B cell (primary cell): ENCODE results near the gene ZNF280D. TPM values are rescaled to one million over a fixed set of nuclear protein-coding genes. Genes with fewer than 3 reads are reported as not detected.

Experiments
- ATAC-seq: fragments of 200-7000 bp; cut with Tn5 transposase; one replicate; pipeline ENCODE4 v1.10.0; 2021; ENCODE audit warnings: low read depth, mild to moderate bottlenecking, moderate number of reproducible peaks, moderate library complexity
- CTCF ChIA-PET: fragments of 350-600 bp; sonication (Branson Sonifier 250); formaldehyde crosslinking; loops from one replicate; lab custom pipeline; 2021; ENCODE audit warnings: antibody characterized with exemption, inconsistent platforms; lab: Charles Lee
- POLR2A ChIA-PET: fragments of 350-600 bp; sonication (Branson Sonifier 250); formaldehyde crosslinking; loops from one replicate; lab custom pipeline; 2021; ENCODE audit warnings: antibody characterized with exemption; lab: Charles Lee
- DNase-seq: peaks from one replicate; pipeline ENCODE4 v3.0.0; 2013
- H2AFZ ChIP-seq: 2 replicates; pipeline ENCODE4 v1.6.1; 2012; ENCODE audit warnings: mild to moderate bottlenecking, low read depth, low read length; ENCODE audit not compliant: insufficient read depth, poor library complexity, severe bottlenecking
- H3K27ac ChIP-seq, 2 donors: 1 replicate in 1 of 2; 2 replicates in 1 of 2; pipeline ENCODE4 v1.5.1; 2012 to 2013; ENCODE audit warnings: low read length in 2 of 2, mild to moderate bottlenecking in 2 of 2, moderate library complexity in 1 of 2
- H3K27me3 ChIP-seq, 4 experiments: fragments of 200-600 bp in 1 of 4; sonication (generic) in 1 of 4; replicated peaks in 1 of 4; 1 replicate in 2 of 4; 2 replicates in 2 of 4; pipeline versions ENCODE4 v1.6.1 to v1.7.0; 2013 to 2016; ENCODE audit warnings: low read length in 3 of 4, mild to moderate bottlenecking in 2 of 4, mixed read lengths in 1 of 4, moderate library complexity in 1 of 4; ENCODE audit not compliant: insufficient read depth in 4 of 4, control insufficient read depth in 3 of 4; ENCODE audit errors: control extremely low read depth in 1 of 4
- H3K36me3 ChIP-seq, 2 experiments: replicated peaks in 1 of 2; 1 replicate in 1 of 2; 2 replicates in 1 of 2; pipeline versions ENCODE4 v1.6.1 to v1.7.1; 2013; ENCODE audit warnings: low read length in 1 of 2; ENCODE audit not compliant: insufficient read depth in 2 of 2, control insufficient read depth in 1 of 2; ENCODE audit errors: control extremely low read depth in 1 of 2, extremely low read depth in 1 of 2
- H3K4me1 ChIP-seq, 2 donors: fragments of 200-600 bp in 1 of 2; sonication (generic) in 1 of 2; 1 replicate in 1 of 2; 2 replicates in 1 of 2; pipeline versions ENCODE4 v1.5.1 to v1.6.1; 2013 to 2017; ENCODE audit warnings: low read length in 2 of 2; ENCODE audit not compliant: control insufficient read depth in 2 of 2, insufficient read depth in 2 of 2
- H3K4me2 ChIP-seq: replicated peaks from 2 replicates; pipeline ENCODE3; 2012; ENCODE audit warnings: mild to moderate bottlenecking, low read depth, low read length; ENCODE audit not compliant: poor library complexity, severe bottlenecking
- H3K4me3 ChIP-seq, 5 experiments: fragments of 200-600 bp in 1 of 5; sonication (generic) in 1 of 5; 1 replicate in 3 of 5; 2 replicates in 2 of 5; pipeline versions ENCODE4 v1.5.1 to v1.7.0; 2011 to 2016; ENCODE audit warnings: low read length in 4 of 5, mild to moderate bottlenecking in 4 of 5, low read depth in 2 of 5, control low read depth in 1 of 5, moderate library complexity in 1 of 5; ENCODE audit not compliant: insufficient read depth in 1 of 5; ENCODE audit errors: control extremely low read depth in 1 of 5, extremely low read depth in 1 of 5
- H3K79me2 ChIP-seq: fragments of 200-600 bp; sonication (generic); one replicate; pipeline ENCODE4 v1.6.0; 2016; ENCODE audit warnings: low read length; ENCODE audit not compliant: control insufficient read depth, insufficient read depth
- H3K9ac ChIP-seq: fragments of 200-600 bp; sonication (generic); 2 replicates; pipeline ENCODE4 v1.6.1; 2017; ENCODE audit warnings: mild to moderate bottlenecking, low read length, moderate library complexity
- H3K9me3 ChIP-seq, 3 donors: one replicate each; pipeline versions ENCODE4 v1.6.1 to v1.7.1; 2013; ENCODE audit warnings: low read length in 2 of 3; ENCODE audit not compliant: control insufficient read depth in 2 of 3, insufficient read depth in 1 of 3; ENCODE audit errors: control extremely low read depth in 1 of 3
- H4K20me1 ChIP-seq: 2 replicates; pipeline ENCODE4 v1.6.0; 2012; ENCODE audit warnings: mild to moderate bottlenecking, low read length; ENCODE audit not compliant: insufficient read depth, control insufficient read depth, poor library complexity, severe bottlenecking
- H3K27ac Mint-ChIP-seq: one replicate; pipeline ENCODE4 v1.8.0; 2021; ENCODE audit warnings: mixed read lengths
- H3K27me3 Mint-ChIP-seq: one replicate; pipeline ENCODE4 v1.8.0; 2021; ENCODE audit warnings: mixed read lengths
- H3K4me1 Mint-ChIP-seq: one replicate; pipeline ENCODE4 v1.8.0; 2021; ENCODE audit warnings: mixed read lengths
- H3K4me3 Mint-ChIP-seq: one replicate; pipeline ENCODE4 v1.8.0; 2021; ENCODE audit warnings: mixed read lengths
- H3K9me3 Mint-ChIP-seq: one replicate; pipeline ENCODE4 v1.8.0; 2022; ENCODE audit warnings: mixed read lengths; ENCODE audit not compliant: insufficient read depth
- EZH2 ChIP-seq: IDR thresholded peaks from 2 replicates; pipeline ENCODE4 v1.6.1; 2012; ENCODE audit warnings: borderline replicate concordance, low read depth, mild to moderate bottlenecking, moderate library complexity, low read length; ENCODE audit not compliant: insufficient read depth, poor library complexity, severe bottlenecking
- WGBS: methylation state at CpG from one replicate; pipeline ENCODE4 v1.1.5; 2013; ENCODE audit warnings: missing lambda C conversion rate; ENCODE audit not compliant: insufficient coverage; 5-methylcytosine and 5-hydroxymethylcytosine counted together
- intact Hi-C: fragments of 100-400 bp; cut with micrococcal nuclease; formaldehyde crosslinking; loops from one replicate; pipeline ENCODE4 v1.10.0; 2022
- polyA plus RNA-seq: library from polyadenylated mRNA; depleted of rRNA; stranded (reverse); fragments of >200 nt; gene quantifications from 2 replicates; pipeline ENCODE4 v1.2.3, GENCODE V29; 2012
- total RNA-seq, 2 donors: library from RNA; stranded (reverse); fragments of 120-200 nt in 1 of 2; gene quantifications; 1 replicate in 1 of 2; 2 replicates in 1 of 2; pipeline versions ENCODE4 v1.2.3 to v1.2.4, GENCODE V29; 2013 to 2022
- TF ChIP-seq, protein P1 (sequence below): fragments of 200-600 bp; IDR thresholded peaks from one replicate; pipeline ENCODE4 v1.8.0; 2022; ENCODE audit warnings: antibody characterized with exemption, mild to moderate bottlenecking

Gene ZNF280D
- total and polyA plus RNA-seq, 2 donors (not counting 1 experiment from before 2014, with no cell fraction given): 14.7 to 68.3 TPM

DNA sequence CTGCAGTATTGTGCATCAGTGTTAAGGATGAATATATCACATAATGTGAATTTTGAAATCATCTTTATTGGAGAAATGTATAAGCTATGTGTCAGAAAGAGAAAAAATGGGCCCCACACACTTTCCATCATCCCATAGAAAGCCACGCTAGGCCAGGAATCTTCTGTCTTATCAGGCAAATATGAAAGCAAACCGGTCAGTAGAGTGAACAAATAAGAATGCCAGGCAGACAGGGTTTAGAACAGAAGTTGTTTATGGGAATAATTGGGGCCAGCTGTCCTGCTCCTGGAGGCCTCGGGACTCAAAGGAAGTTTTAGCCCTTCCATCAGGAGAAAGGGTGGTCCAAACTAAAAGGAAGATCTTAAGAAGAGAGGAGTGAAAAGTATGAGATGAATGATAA, 39.5 kb downstream of the ZNF280D start:
- no peaks in the 10 kb centered on the region for H3K27me3 Mint-ChIP-seq
- no peaks in the 10 kb centered on the region for H3K9me3 Mint-ChIP-seq
- CTCF ChIA-PET: no interaction called here
- Histone ChIP-seq H3K4me3 (no peak overlapping the region), H3K27ac (no peak overlapping the region), H2AFZ (no peak overlapping the region), H3K9me3 (no peaks in the 10 kb centered on the region), H3K9ac (no peak overlapping the region), H4K20me1 (no peaks in the 10 kb centered on the region), H3K4me1 (no peaks in the 10 kb centered on the region), H3K79me2 (no peaks in the 10 kb centered on the region), H3K36me3 (peaks cover 9% of the 10 kb centered on the region in 2 experiments), H3K27me3 (no peaks in the 10 kb centered on the region), H3K4me2 (no peak overlapping the region)
- ATAC-seq (no peak), DNase-seq (no peak)
- intact Hi-C loops: no loop called here
- no peak for TF ChIP-seq EZH2
- TF ChIP-seq, protein P1, sequence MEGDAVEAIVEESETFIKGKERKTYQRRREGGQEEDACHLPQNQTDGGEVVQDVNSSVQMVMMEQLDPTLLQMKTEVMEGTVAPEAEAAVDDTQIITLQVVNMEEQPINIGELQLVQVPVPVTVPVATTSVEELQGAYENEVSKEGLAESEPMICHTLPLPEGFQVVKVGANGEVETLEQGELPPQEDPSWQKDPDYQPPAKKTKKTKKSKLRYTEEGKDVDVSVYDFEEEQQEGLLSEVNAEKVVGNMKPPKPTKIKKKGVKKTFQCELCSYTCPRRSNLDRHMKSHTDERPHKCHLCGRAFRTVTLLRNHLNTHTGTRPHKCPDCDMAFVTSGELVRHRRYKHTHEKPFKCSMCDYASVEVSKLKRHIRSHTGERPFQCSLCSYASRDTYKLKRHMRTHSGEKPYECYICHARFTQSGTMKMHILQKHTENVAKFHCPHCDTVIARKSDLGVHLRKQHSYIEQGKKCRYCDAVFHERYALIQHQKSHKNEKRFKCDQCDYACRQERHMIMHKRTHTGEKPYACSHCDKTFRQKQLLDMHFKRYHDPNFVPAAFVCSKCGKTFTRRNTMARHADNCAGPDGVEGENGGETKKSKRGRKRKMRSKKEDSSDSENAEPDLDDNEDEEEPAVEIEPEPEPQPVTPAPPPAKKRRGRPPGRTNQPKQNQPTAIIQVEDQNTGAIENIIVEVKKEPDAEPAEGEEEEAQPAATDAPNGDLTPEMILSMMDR: no peak
- no peak overlapping the region for H3K4me3 Mint-ChIP-seq
- H3K27ac Mint-ChIP-seq: no peak overlapping the region
- POLR2A ChIA-PET: no interaction called here
- 100% methylated on average over 2 of the region's 3 CpGs for WGBS
- H3K4me1 Mint-ChIP-seq: no peaks in the 10 kb centered on the region

GRCh38 chr15:56690733-56691132, 42.6 kb downstream of the ZNF280D start:
- Histone ChIP-seq H4K20me1 (no peaks in the 10 kb centered on the region), H3K9ac (no peak overlapping the region), H3K27ac (no peak overlapping the region), H3K27me3 (no peaks in the 10 kb centered on the region), H2AFZ (no peak overlapping the region), H3K4me2 (no peak overlapping the region), H3K79me2 (no peaks in the 10 kb centered on the region), H3K4me1 (no peaks in the 10 kb centered on the region), H3K4me3 (no peak overlapping the region), H3K36me3 (peaks cover 4 to 6% of the 10 kb centered on the region in 2 experiments), H3K9me3 (no peaks in the 10 kb centered on the region)
- DNase-seq: no peak
- ChIA-PET POLR2A (no interaction called here), CTCF (no interaction called here)
- no peak for ATAC-seq
- Mint-ChIP-seq H3K4me3 (no peak overlapping the region), H3K27me3 (no peaks in the 10 kb centered on the region), H3K4me1 (peaks cover 1% of the 10 kb centered on the region), H3K27ac (no peak overlapping the region), H3K9me3 (no peaks in the 10 kb centered on the region)
- TF ChIP-seq, protein P1: no peak
- no peak for TF ChIP-seq EZH2
- no CpG with 5 or more reads among the region's 1 CpG for WGBS
- intact Hi-C loops: no loop called here
